Right lobe of liver (tissue), 6 donors: ENCODE results near the gene PBXIP1. TPM values are rescaled to one million over a fixed set of nuclear protein-coding genes. Genes with fewer than 3 reads are reported as not detected.
A peak's percentile ranks its signal among the peaks of the same experiment; 100 is the strongest.

Experiments used
- ATAC-seq, 4 donors: fragments of 200-7000 bp; cut with Tn5 transposase; one replicate each; pipeline ENCODE4 v1.9.1; 2020; ENCODE audit warnings: mild to moderate bottlenecking in 4 of 4, moderate library complexity in 4 of 4
- DNase-seq, 3 donors: peaks; one replicate each; pipeline ENCODE4 v3.0.0-alpha.2; 2020
- H3K27ac ChIP-seq, 3 donors: fragments of 200-600 bp; one replicate each; pipeline ENCODE4 v1.8.0; 2022
- H3K27me3 ChIP-seq, 2 donors: fragments of 200-600 bp; one replicate each; pipeline ENCODE4 v1.8.0; 2022
- H3K36me3 ChIP-seq, 4 donors: fragments of 200-600 bp; sonication (generic) in 1 of 4; one replicate each; pipeline versions ENCODE4 v1.5.1 to v1.8.0; 2017 to 2022; ENCODE audit warnings: control low read depth in 1 of 4
- H3K4me1 ChIP-seq, 4 donors: fragments of 200-600 bp; sonication (generic) in 1 of 4; one replicate each; pipeline versions ENCODE4 v1.5.1 to v1.8.0; 2017 to 2022; ENCODE audit warnings: control low read depth in 1 of 4
- H3K4me3 ChIP-seq, 3 donors: fragments of 200-600 bp; one replicate each; pipeline ENCODE4 v1.8.0; 2022
- H3K9me3 ChIP-seq, 4 donors: fragments of 200-600 bp; sonication (generic) in 1 of 4; one replicate each; pipeline versions ENCODE4 v1.5.1 to v1.8.0; 2017 to 2022; ENCODE audit warnings: control low read depth in 1 of 4
- CTCF ChIP-seq, 4 donors: fragments of 200-600 bp in 3 of 4; fragments of 450-650 bp in 1 of 4; IDR thresholded peaks; one replicate each; pipeline versions ENCODE4 v1.5.1 to v1.8.0; 2016 to 2022; ENCODE audit warnings: antibody characterized with exemption in 4 of 4, mild to moderate bottlenecking in 2 of 4
- POLR2A ChIP-seq: fragments of 450-650 bp; IDR thresholded peaks from one replicate; pipeline ENCODE4 v1.6.1; 2017; ENCODE audit warnings: antibody characterized with exemption, mild to moderate bottlenecking
- whole genome bisulfite sequencing: methylation state at CpG from one replicate; pipeline ENCODE4 v1.1.6; 2018; ENCODE audit warnings: low coverage, low lambda C conversion rate; ENCODE audit not compliant: insufficient coverage; ENCODE audit errors: missing lambda C conversion rate; 5-methylcytosine and 5-hydroxymethylcytosine counted together
- intact Hi-C, 2 donors: fragments of 100-400 bp; cut with DNase I; formaldehyde crosslinking; loops; one replicate each; pipeline versions ENCODE4 v1.11.2 to v1.14.1; 2022
- total RNA-seq, 6 experiments: library from RNA; depleted of rRNA in 2 of 6; stranded (reverse); fragments of >200 nt in 2 of 6; fragmentation: NEBNext Ultra II Directional in 3 of 6; extraction: Animal tissue kit (Norgen Biotek cat#: 25700) in 3 of 6; gene quantifications; one replicate each; pipeline versions ENCODE4 v1.1.0 to v1.2.4, GENCODE V29; 2016 to 2023
- donor health status: DM: no; HTN: yes; CAD: no.
- donor health status: DM: no; HTN: no; CAD: no.
- donor health status: DM: no; HTN: no; CAD: no.
- donor health status: DM: no; HTN: yes; CAD: no.
- donor health status: DM: no; HTN: yes; CAD: no.

PBXIP1 gene
- total RNA-seq, 6 experiments from 2014 or later, result 16.7 to 25.9 (median 19.1) TPM

GRCh38 chr1:154962156-154962749 lies 6.4 kb upstream of the PBXIP1 start:
- H3K27ac ChIP-seq, result peak overlapping the region; percentile 98 to 100 (median 98)
- H3K4me1 ChIP-seq, result peaks cover 0 to 19% (median 0%) of the 10 kb centered on the region in 4 donors
- H3K9me3 ChIP-seq, result no peaks in the 10 kb centered on the region
- WGBS, result 1% methylated on average over 18 of the region's 25 CpGs
- peaks cover 4 to 54% (median 24%) of the 10 kb centered on the region in 4 donors for H3K36me3 ChIP-seq
- H3K27me3 ChIP-seq, result no peaks in the 10 kb centered on the region
- TF ChIP-seq CTCF (IDR thresholded peaks at IDR 0.05), result no peak
- TF ChIP-seq POLR2A, result no peak
- DNase-seq (peak; percentile 53 to 61 (median 61)), ATAC-seq (peak; percentile 27 to 42 (median 36))
- intact Hi-C loops, result no loop called here
- H3K4me3 ChIP-seq, result peak overlapping the region; percentile 84 to 93 (median 87)

DNA sequence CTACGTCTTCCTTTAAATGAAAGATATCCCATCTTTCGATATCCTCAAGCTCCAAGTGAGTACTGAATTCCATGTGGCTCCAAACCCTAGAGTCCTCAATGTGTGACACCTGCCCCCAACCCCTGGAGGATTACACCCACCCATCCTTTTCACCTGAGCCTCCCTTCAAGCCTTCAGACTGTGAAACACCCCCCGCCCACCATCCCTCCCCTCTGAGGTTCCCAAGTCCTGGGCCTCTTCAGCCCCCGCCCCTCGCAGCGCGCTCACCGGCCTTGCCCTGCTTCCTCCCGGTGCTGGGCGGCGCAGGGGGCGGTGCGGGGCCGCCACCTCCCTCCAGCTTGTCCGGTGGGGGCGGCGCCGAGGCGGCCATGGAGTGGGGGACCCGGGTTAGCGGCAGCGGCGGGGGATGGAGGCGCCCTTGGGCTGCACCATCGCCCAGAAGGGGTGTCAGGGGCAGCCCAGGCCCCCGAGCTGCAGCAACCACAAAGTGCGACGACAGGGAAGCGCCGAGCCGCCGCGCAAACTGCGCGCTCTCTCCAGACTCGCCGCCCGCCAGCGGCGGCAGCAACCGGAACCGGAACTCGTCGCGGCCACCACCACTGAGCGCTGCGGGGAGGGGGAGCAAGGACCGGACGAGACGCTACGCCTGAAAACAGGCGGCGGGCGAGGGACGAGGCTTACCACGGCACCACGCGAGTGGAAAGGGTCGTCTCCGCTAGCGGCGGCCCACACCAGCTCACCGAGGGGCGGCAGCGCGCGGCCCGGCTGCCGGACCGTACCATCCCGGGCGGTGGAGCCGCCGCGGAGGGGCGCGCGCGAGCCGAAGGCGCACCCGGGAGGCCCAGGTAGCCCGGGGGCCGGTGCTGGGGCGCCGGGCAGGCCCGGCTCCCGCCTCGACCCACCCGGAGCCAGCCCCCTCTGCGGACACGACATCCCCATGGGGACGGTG lies 5.6 kb upstream of the PBXIP1 start, which contains the start of gene PYGO2:
Gene PYGO2, minus strand, starts transcription at position 576 of the 949 bp plus-strand sequence. Its CDS starts 206 bp downstream, at position 370.
- no peaks in the 10 kb centered on the region for H3K27me3 ChIP-seq
- H3K36me3 ChIP-seq, result peaks cover 2 to 46% (median 20%) of the 10 kb centered on the region in 4 donors
- intact Hi-C loops, result no loop called here
- peak; percentile 87 for TF ChIP-seq POLR2A
- peak; percentile 49 to 69 (median 60) for TF ChIP-seq CTCF (IDR thresholded peaks at IDR 0.05)
- WGBS, result under 1% methylated on average over 14 of the region's 93 CpGs
- H3K4me1 ChIP-seq, result peaks cover 0 to 22% (median 0%) of the 10 kb centered on the region in 4 donors
- peak; percentile 87 to 89 (median 89) for DNase-seq
- ATAC-seq, result peak; percentile 81 to 91 (median 84)
- H3K27ac ChIP-seq, result peak within 1 kb of the TSS; percentile 98 to 100 (median 98)
- H3K4me3 ChIP-seq, result peak within 1 kb of the TSS; percentile 84 to 93 (median 87)
- H3K9me3 ChIP-seq, result no peaks in the 10 kb centered on the region

- H3K4me1 ChIP-seq, result peaks cover 0 to 26% (median 0%) of the 10 kb centered on the region in 4 donors
- no peak for DNase-seq
- TF ChIP-seq CTCF (IDR thresholded peaks at IDR 0.05) (no peak), POLR2A (no peak)
- H3K9me3 ChIP-seq, result no peaks in the 10 kb centered on the region
- H3K27ac ChIP-seq, result peak overlapping the region; percentile 98 to 100 (median 98)
- H3K27me3 ChIP-seq, result no peaks in the 10 kb centered on the region
- intact Hi-C loops, result no loop called here
- WGBS, result 24% methylated on average over 10 of the region's 10 CpGs
- H3K36me3 ChIP-seq, result peaks cover 0 to 37% (median 16%) of the 10 kb centered on the region in 4 donors
- ATAC-seq, result no peak
- peak overlapping the region; percentile 84 to 93 (median 87) for H3K4me3 ChIP-seq
These were observed 4.7 kb upstream of the PBXIP1 start for GRCh38 chr1:154960446-154961136.

- no peaks in the 10 kb centered on the region for H3K27me3 ChIP-seq
- ATAC-seq, result no peak
- no peak overlapping the region for H3K4me3 ChIP-seq
- no peaks in the 10 kb centered on the region for H3K9me3 ChIP-seq
- H3K36me3 ChIP-seq, result peaks cover 0 to 25% (median 10%) of the 10 kb centered on the region in 4 donors
- intact Hi-C loops, result loop anchor here in 1 of 2 donors (10.0 kb wide), 1 partner anchor 95 kb away; the partner anchor contains the start of gene ADAM15
- TF ChIP-seq POLR2A (no peak), CTCF (IDR thresholded peaks at IDR 0.05) (no peak)
- DNase-seq, result peak in 1 of 3 donors; percentile 22
- no CpG with 5 or more reads among the region's 7 CpGs for WGBS
- no peak overlapping the region for H3K27ac ChIP-seq
- peaks cover 0 to 37% (median 4%) of the 10 kb centered on the region in 4 donors for H3K4me1 ChIP-seq
These were observed 3.5 kb upstream of the PBXIP1 start for GRCh38 chr1:154959426-154959780.
